ENCODE results near the gene RYR3. TPM values are rescaled to one million over a fixed set of nuclear protein-coding genes. Genes with fewer than 3 reads are reported as not detected.

Gene RYR3
- 0.32 TPM for total RNA-seq
- long read RNA-seq, partial matches to known transcripts: 0 of 4 reads
- long read RNA-seq, other reads (novel, unspliced or antisense): 4 of 4 reads

- DNase-seq (no peak), ATAC-seq (peak; percentile 27 to 35)
- H3K9me3 ChIP-seq: no peaks in the 10 kb centered on the region
- TF ChIP-seq, protein P1, sequence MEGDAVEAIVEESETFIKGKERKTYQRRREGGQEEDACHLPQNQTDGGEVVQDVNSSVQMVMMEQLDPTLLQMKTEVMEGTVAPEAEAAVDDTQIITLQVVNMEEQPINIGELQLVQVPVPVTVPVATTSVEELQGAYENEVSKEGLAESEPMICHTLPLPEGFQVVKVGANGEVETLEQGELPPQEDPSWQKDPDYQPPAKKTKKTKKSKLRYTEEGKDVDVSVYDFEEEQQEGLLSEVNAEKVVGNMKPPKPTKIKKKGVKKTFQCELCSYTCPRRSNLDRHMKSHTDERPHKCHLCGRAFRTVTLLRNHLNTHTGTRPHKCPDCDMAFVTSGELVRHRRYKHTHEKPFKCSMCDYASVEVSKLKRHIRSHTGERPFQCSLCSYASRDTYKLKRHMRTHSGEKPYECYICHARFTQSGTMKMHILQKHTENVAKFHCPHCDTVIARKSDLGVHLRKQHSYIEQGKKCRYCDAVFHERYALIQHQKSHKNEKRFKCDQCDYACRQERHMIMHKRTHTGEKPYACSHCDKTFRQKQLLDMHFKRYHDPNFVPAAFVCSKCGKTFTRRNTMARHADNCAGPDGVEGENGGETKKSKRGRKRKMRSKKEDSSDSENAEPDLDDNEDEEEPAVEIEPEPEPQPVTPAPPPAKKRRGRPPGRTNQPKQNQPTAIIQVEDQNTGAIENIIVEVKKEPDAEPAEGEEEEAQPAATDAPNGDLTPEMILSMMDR (IDR thresholded peaks at IDR 0.05): no peak
- no peaks in the 10 kb centered on the region for H3K4me1 ChIP-seq
- H3K27me3 ChIP-seq (ENCODE audit: low read depth): peaks cover 36% of the 10 kb centered on the region
- H3K4me3 ChIP-seq: peak within 1 kb of the TSS; percentile 27
- H3K36me3 ChIP-seq: no peaks in the 10 kb centered on the region
- intact Hi-C loops (cut with DNase I): no loop called here
- no peak within 1 kb of the TSS for H3K27ac ChIP-seq
Observed at GRCh38 chr15:33310481-33311311, at the start of gene RYR3. Gene RYR3, plus strand, starts transcription at chr15:33310967. Its CDS starts 79 bp downstream, at chr15:33311046.

GRCh38 chr15:33262306-33262705, 48.5 kb upstream of the RYR3 start:
- Histone ChIP-seq H3K27me3 (ENCODE audit: low read depth) (no peaks in the 10 kb centered on the region), H3K9me3 (no peaks in the 10 kb centered on the region), H3K4me3 (no peak overlapping the region), H3K36me3 (no peaks in the 10 kb centered on the region), H3K4me1 (no peaks in the 10 kb centered on the region), H3K27ac (no peak overlapping the region)
- ATAC-seq: no peak
- DNase-seq: no peak
- intact Hi-C loops (cut with DNase I): no loop called here
- TF ChIP-seq, protein P1 (IDR thresholded peaks at IDR 0.05): no peak

- TF ChIP-seq, protein P1 (IDR thresholded peaks at IDR 0.05): no peak
- intact Hi-C loops (cut with DNase I): no loop called here
- no peaks in the 10 kb centered on the region for H3K4me1 ChIP-seq
- H3K27me3 ChIP-seq (ENCODE audit: low read depth): no peaks in the 10 kb centered on the region
- no peaks in the 10 kb centered on the region for H3K36me3 ChIP-seq
- no peak for ATAC-seq
- DNase-seq: no peak
- no peak overlapping the region for H3K4me3 ChIP-seq
- H3K27ac ChIP-seq: no peak overlapping the region
- no peaks in the 10 kb centered on the region for H3K9me3 ChIP-seq
Observed at GRCh38 chr15:33277689-33278088, 33.1 kb upstream of the RYR3 start.

- intact Hi-C loops (cut with DNase I): no loop called here
- H3K27me3 ChIP-seq (ENCODE audit: low read depth): no peaks in the 10 kb centered on the region
- no peak overlapping the region for H3K27ac ChIP-seq
- TF ChIP-seq, protein P1 (IDR thresholded peaks at IDR 0.05): no peak
- DNase-seq (no peak), ATAC-seq (peak in 1 of 2 donors; percentile 23)
- H3K4me3 ChIP-seq: no peak overlapping the region
- no peaks in the 10 kb centered on the region for H3K9me3 ChIP-seq
- H3K36me3 ChIP-seq: no peaks in the 10 kb centered on the region
- H3K4me1 ChIP-seq: no peaks in the 10 kb centered on the region
Observed at GRCh38 chr15:33278816-33279612, 31.8 kb upstream of the RYR3 start.

DNA sequence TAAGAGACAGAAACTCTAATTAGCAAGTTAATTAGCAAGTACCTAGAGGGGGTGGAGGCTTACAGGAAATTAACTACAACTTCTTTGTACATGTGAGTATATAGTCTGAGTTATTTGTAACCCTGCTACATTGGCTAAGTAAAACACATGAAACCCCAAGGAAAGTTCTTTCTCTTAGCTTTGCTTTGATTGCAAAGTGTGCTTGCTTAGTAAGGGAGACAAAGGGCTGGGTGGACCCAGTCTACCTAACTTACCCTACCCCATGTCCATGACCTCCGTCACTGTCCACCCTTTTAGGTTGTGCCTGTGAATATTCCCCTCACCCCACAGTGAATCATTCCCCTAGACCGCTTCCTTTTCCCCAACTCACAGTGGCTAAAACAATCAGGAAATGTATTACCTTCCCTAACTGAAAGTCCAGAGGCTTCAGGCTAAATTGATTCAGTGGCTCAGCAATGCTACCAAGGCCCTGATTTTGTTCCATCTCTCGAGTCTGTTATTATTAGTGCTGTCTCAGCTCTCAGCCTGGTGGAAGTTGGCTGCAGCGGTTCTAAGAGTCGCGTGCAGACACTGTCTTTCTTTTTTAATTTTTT, 31.1 kb upstream of the RYR3 start:
- intact Hi-C loops (cut with DNase I): no loop called here
- no peak overlapping the region for H3K4me3 ChIP-seq
- H3K36me3 ChIP-seq: no peaks in the 10 kb centered on the region
- TF ChIP-seq, protein P1 (IDR thresholded peaks at IDR 0.05): no peak
- H3K9me3 ChIP-seq: no peaks in the 10 kb centered on the region
- ATAC-seq (no peak), DNase-seq (no peak)
- H3K27me3 ChIP-seq (ENCODE audit: low read depth): no peaks in the 10 kb centered on the region
- H3K27ac ChIP-seq: no peak overlapping the region
- no peaks in the 10 kb centered on the region for H3K4me1 ChIP-seq
